Stimulated activated CD4-positive, alpha-beta T cell treated with anti-CD3 and anti-CD28 coated beads, Interleukin-12 subunit alpha, Interleukin-12 subunit beta, amount 100 ng/mL, for 24 hours (primary cell): ENCODE data around the gene PTPN3.
"Not testable (repeated sequence)": the region's sequence is repeated elsewhere in the genome, so short reads cannot be mapped to it uniquely, and the experiment has no call there.

ENCODE experiments used
- DNase-seq, 2 experiments: peaks; one replicate each; pipeline ENCODE4 v3.0.0-alpha.2; 2020; ENCODE audit warnings: low read depth in 2 of 2

The PTPN3 gene

DNA sequence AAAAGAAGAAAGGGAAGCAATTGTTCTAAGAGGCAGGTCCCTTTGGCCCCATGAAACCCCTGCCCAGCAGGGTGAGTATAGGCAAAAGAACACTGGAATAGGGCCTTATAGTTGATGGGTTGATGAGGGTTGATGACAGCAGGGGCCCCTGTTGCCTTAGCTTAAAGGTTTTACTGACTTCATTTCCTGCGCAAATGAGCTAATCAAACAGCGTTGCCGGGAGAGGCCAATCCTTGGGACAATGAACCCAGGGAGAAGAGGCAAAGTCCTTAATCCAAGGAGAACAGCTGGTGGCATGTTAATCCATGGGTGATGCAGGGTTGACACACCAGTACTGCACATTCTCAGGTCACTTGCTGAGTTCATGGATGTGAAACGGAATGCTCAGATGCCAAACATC lies 155.2 kb downstream of the PTPN3 start:
- DNase-seq = no peak

DNA sequence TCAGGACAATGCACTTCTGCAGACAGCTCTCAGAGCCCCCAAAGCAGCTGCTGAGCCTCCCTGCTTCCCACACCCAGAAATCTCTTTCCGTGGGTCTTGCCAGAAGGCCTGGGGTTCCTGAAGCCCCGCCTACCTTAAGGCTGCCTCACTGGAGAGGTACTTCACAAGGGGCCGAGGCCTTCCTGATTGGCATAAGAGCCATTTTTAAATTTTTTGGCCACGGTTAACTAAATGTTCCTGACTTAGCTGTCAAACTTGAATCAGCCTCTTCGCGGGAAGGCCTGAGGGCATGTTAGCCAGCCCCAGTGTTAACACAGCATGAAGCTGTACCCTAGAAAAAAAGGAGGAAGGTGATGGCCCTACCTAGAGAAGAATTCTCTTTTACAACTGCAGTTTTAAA lies 156.5 kb downstream of the PTPN3 start:
- no peak for DNase-seq

DNA sequence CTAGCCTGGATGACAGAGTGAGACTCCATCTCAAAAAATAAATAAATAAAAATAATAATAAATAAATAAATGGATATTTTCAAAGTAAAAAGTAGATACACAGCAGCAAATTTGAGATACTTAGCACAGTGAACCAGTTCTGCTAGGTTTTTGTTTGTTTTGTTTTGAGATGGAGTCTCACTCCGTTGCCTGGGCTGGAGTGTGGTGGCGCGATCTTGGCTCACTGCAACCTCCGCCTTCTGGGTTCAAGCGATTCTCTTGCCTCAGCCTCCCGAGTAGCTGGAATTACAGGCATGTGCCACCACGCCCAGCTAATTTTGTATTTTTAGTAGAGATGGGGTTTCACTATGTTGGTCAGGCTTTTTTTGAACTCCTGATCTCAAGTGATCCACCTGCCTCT lies 157.1 kb downstream of the PTPN3 start:
- DNase-seq = not testable (repeated sequence)

DNA sequence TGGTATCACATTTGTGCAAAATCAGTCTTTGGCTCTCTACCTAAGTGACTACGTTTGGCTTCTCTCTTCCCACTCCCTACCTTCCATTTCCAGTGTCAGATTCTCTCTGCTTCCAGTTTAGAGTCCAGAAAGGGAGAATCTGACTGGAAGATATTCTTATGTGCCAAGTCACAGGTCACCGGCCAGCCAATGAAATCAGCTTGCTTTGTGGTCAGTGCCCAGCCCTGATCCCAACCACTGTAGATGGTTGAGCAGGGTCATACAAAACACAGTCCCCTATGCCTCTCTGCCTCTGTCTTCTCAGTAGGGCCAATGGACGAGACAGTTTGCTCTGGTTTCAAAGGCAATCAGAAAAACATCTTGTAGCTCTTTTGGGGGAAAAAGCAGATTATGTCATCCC lies 161.7 kb downstream of the PTPN3 start:
- DNase-seq = no peak

DNA sequence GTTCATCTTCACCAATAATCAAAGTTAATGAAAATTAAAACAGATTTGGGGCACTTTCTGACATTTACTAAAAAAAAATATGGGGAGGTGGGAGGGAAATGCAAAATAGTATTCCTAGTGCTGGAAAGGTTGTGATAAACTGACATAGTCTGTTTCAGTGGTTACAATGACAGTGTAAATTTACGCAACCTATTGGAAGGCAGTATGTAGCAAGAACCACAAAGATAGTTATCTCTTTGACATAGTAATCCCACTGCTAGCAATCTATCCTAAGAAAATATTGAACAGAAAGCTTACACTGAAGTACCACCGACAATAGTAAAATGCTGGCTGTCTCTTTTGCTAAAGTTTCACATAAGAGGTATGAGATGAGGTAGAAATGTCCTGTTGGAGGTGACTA lies 162.2 kb downstream of the PTPN3 start:
- no peak for DNase-seq

GRCh38 chr9:109335121-109335520 lies 163.0 kb downstream of the PTPN3 start:
- no peak for DNase-seq

GRCh38 chr9:109331353-109331752 lies 166.8 kb downstream of the PTPN3 start:
- DNase-seq = no peak

DNA sequence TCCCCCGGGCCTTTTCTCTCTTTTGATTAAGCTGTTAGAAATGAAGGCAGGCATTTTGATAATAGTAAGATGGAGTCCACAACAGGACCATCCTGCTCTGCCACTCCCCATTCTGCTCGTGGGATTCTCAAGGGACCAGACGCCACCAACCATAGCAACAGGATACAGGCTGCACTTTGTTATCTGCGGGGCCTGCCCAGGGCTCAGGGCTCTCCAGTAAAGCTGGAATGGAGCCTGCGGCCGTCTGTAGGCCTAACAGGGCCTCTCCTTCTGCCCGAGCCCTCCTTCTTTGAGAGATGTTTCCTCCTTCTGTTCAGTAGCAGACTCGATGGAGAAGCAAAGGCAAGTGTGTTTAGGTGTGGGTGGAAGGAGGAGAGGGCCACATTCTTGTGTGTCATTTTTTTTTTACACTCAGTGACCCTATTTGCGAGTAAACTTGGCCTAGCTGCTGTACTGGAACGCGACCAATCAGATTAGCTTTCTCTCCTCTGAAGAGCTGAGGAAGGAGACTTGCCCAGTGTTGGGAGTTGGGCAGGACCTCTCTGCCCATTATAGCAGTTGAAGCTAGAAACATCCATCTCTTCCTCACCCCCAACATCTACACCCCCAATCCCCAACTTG lies 168.4 kb downstream of the PTPN3 start:
- no peak for DNase-seq

DNA sequence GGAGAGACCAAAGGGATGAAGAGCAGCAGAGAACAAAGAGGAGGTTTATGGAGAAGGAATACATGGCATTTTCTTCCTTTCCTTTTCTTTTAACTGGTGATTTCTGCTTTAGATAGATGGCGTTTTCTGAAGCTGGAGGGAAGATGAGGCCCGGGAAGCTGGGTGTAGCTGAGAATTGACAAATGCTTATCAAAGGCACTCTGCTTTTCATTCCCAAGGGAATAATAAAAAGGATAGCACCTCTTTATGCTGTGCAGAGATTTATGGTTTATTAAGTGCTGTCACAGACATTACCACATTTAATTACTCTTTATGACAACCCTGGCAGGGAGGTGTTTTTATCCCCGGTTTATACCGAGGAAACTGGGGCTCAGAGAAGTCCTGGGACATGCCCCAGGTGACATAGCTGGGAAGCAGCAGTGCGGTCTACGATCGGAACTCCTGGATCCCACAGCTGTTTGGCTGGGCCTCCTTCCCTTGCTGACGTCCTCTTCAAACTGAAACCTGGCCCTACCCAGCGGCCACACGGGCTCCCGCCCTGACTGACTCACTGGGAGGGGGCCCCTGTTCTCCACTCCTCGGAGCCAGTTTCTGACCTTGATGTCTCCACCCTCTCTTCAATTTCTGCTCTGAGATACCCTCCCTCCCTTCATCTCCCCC lies 169.0 kb downstream of the PTPN3 start:
- no peak for DNase-seq
